SU-DHL-6 (cell line): ENCODE measurements around the gene CYP26B1.

ENCODE experiments used
- H2AFZ ChIP-seq: fragments of 200-600 bp; sonication (generic); 2 replicates; pipeline ENCODE4 v1.6.1; 2014; ENCODE audit warnings: low read depth, mild to moderate bottlenecking, moderate library complexity, mixed read lengths, antibody characterized with exemption, low read length; ENCODE audit not compliant: severe bottlenecking
- H3F3A ChIP-seq: fragments of 200-600 bp; shearing (Covaris generic); 2 replicates; pipeline ENCODE4 v1.6.0; 2016; ENCODE audit warnings: antibody characterized with exemption, mild to moderate bottlenecking; ENCODE audit not compliant: insufficient read depth
- H3K27ac ChIP-seq: fragments of 200-600 bp; sonication (generic); 2 replicates; pipeline ENCODE4 v1.5.1; 2016; ENCODE audit warnings: low read depth, mild to moderate bottlenecking, low read length, moderate library complexity, mixed read lengths
- H3K27me3 ChIP-seq: fragments of 200-600 bp; sonication (generic), shearing (Covaris generic); 2 replicates; pipeline ENCODE4 v1.6.0; 2014; ENCODE audit warnings: mild to moderate bottlenecking, low read length
- H3K36me3 ChIP-seq: fragments of 200-600 bp; sonication (generic); 2 replicates; pipeline ENCODE4 v1.6.1; 2014; ENCODE audit warnings: mild to moderate bottlenecking, low read length, mixed read lengths
- H3K4me2 ChIP-seq: fragments of 300-600, 200-600 bp; shearing (Covaris generic), sonication (generic); 2 replicates; pipeline ENCODE4 v1.6.0; 2014; ENCODE audit warnings: low read length, low read depth, mild to moderate bottlenecking; ENCODE audit not compliant: poor library complexity, severe bottlenecking
- H3K4me3 ChIP-seq: fragments of 200-600 bp; sonication (generic); 2 replicates; pipeline ENCODE4 v1.5.1; 2014; ENCODE audit warnings: antibody characterized with exemption, low read length, mild to moderate bottlenecking, mixed read lengths; ENCODE audit not compliant: insufficient read depth, poor library complexity, severe bottlenecking
- H3K79me2 ChIP-seq: fragments of 200-600 bp; sonication (generic); 2 replicates; pipeline ENCODE4 v1.6.1; 2014; ENCODE audit warnings: mild to moderate bottlenecking, low read length, moderate library complexity; ENCODE audit not compliant: insufficient read depth
- H3K9ac ChIP-seq: fragments of 200-600 bp; sonication (generic); 2 replicates; pipeline ENCODE4 v1.7.0; 2014; ENCODE audit warnings: mild to moderate bottlenecking, low read length
- H3K9me2 ChIP-seq: fragments of 200-600 bp; sonication (generic); replicated peaks from 2 replicates; pipeline ENCODE4 v1.6.1; 2014; ENCODE audit warnings: low read length; ENCODE audit not compliant: insufficient read depth
- H3K9me3 ChIP-seq: fragments of 200-600 bp; sonication (generic); 2 replicates; pipeline ENCODE4 v1.6.1; 2014; ENCODE audit warnings: low read length, mixed read lengths; ENCODE audit not compliant: insufficient read depth
- H4K20me1 ChIP-seq: fragments of 200-600 bp; sonication (generic); 2 replicates; pipeline ENCODE4 v1.6.1; 2014; ENCODE audit warnings: low read depth, mild to moderate bottlenecking, antibody characterized with exemption, low read length, moderate library complexity, mixed read lengths
- CTCF ChIP-seq: fragments of 200-600 bp; sonication (generic); IDR thresholded peaks from one replicate; pipeline ENCODE4 v1.5.1; 2017; ENCODE audit warnings: antibody characterized with exemption, mild to moderate bottlenecking, low read length, moderate library complexity; ENCODE audit not compliant: insufficient read depth, poor library complexity, severe bottlenecking
- EZH2phosphoT487 ChIP-seq: fragments of 200-600 bp; sonication (generic), shearing (Covaris generic); conservative IDR thresholded peaks from 2 replicates; pipeline ENCODE4 v1.6.1; 2018; ENCODE audit warnings: mild to moderate bottlenecking, antibody characterized with exemption, low read length, moderate library complexity, mixed read lengths

The CYP26B1 gene

DNA sequence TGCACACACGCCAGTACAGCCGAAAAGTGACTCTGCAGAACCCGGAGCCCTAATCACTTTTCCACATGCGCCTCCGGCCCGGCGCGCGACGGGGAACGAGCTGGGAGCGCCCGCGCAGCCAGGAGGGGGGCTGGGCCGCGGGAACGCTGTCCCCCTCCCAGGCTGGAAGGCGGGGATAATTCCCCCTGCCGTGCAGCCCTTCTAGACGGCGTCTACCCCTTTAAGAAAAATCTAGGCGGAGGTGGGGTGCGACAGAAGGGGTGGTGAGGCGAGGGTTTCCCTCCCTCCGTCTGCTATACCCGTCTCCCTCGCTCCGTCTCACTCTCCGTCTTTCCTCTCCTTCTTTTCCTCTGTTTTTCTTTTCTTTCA is 2.4 kb downstream of the CYP26B1 start:
- no peaks in the 10 kb centered on the region for H3K36me3 ChIP-seq
- H3K79me2 ChIP-seq = no peaks in the 10 kb centered on the region
- H3K9me3 ChIP-seq = no peaks in the 10 kb centered on the region
- H3K9me2 ChIP-seq = no peaks in the 10 kb centered on the region
- TF ChIP-seq CTCF (no peak), EZH2phosphoT487 (no peak)
- H3K4me3 ChIP-seq = no peak overlapping the region
- no peak overlapping the region for H3K27ac ChIP-seq
- H3K4me2 ChIP-seq = no peak overlapping the region
- H4K20me1 ChIP-seq = no peaks in the 10 kb centered on the region
- no peaks in the 10 kb centered on the region for H3K27me3 ChIP-seq
- H3F3A ChIP-seq = no peaks in the 10 kb centered on the region
- no peak overlapping the region for H2AFZ ChIP-seq
- no peak overlapping the region for H3K9ac ChIP-seq

DNA sequence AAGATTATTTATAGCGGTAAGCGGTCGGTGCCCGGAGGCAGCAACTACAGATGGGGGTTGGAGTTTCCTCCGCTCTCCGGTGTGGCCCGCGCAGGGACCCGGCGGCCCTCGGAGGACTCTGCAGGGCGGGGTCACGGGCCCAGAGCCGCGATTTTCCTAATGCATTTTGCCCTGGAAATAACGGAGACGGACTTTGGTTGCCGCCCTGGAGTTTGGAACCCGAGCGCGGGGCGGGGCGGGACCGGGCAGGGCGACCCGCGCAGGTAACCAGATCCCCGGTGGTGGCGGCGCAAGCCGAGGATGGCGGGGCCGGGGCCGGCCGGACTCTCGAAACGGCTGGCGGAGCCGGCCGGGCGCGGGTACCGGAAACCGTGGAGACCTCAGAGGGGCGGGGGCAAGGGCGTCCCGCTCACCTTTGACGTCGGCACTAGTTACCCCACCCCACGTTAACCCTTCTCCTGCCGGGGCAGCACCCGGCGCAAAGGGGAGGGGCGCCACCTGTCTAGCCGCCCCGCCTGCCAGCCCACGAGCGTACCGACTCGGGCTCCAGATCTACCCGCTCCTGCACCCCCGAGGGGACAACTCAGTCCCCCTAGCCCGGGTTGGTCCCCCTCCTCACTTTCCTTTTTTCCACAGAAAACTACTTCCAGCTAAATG is 2.9 kb downstream of the CYP26B1 start:
- H3K4me3 ChIP-seq = no peak overlapping the region
- H3F3A ChIP-seq = no peaks in the 10 kb centered on the region
- H3K27ac ChIP-seq = no peak overlapping the region
- H2AFZ ChIP-seq = no peak overlapping the region
- no peak for TF ChIP-seq EZH2phosphoT487
- no peak for TF ChIP-seq CTCF
- H3K36me3 ChIP-seq = no peaks in the 10 kb centered on the region
- H3K9me2 ChIP-seq = no peaks in the 10 kb centered on the region
- H3K4me2 ChIP-seq = no peak overlapping the region
- H3K79me2 ChIP-seq = no peaks in the 10 kb centered on the region
- no peaks in the 10 kb centered on the region for H4K20me1 ChIP-seq
- H3K27me3 ChIP-seq = no peaks in the 10 kb centered on the region
- no peak overlapping the region for H3K9ac ChIP-seq
- H3K9me3 ChIP-seq = no peaks in the 10 kb centered on the region

DNA sequence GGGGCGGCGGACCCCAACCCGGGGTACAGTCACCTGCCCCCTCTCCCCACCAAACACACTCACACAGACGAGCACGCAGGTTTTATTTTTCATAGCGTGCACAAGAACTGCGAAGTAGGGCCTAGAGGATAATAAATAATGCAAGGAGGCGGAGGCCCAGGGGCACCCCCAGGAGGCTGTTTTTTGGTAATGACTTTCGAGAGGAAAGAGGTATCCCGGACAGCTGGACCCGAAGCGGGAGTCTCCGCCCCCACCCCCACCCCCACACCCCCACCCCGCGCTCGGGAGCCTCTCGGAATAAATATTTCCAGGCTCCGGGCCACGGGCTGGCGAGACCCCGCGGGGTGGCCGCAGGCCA is 3.4 kb downstream of the CYP26B1 start:
- H3K27ac ChIP-seq = no peak overlapping the region
- no peaks in the 10 kb centered on the region for H3K9me2 ChIP-seq
- no peaks in the 10 kb centered on the region for H4K20me1 ChIP-seq
- no peaks in the 10 kb centered on the region for H3K36me3 ChIP-seq
- TF ChIP-seq CTCF (no peak), EZH2phosphoT487 (no peak)
- H2AFZ ChIP-seq = no peak overlapping the region
- no peaks in the 10 kb centered on the region for H3F3A ChIP-seq
- no peaks in the 10 kb centered on the region for H3K9me3 ChIP-seq
- H3K9ac ChIP-seq = no peak overlapping the region
- H3K4me3 ChIP-seq = no peak overlapping the region
- no peak overlapping the region for H3K4me2 ChIP-seq
- H3K79me2 ChIP-seq = no peaks in the 10 kb centered on the region
- H3K27me3 ChIP-seq = no peaks in the 10 kb centered on the region
